Measurements from ENCODE around the gene TTLL4.

- TF ChIP-seq CTCF (IDR thresholded peaks at IDR 0.05) (no peak), EZH2 (IDR thresholded peaks at IDR 0.05; ENCODE audit: borderline replicate concordance, insufficient read depth, low read depth, low read length, poor library complexity, severe bottlenecking) (no peak)
These were observed 48.3 kb upstream of the TTLL4 start for GRCh38 chr2:218662377-218662776.
